Uterus (tissue), 4 donors: ENCODE measurements around the gene OTOS. TPM values are rescaled to one million over a fixed set of nuclear protein-coding genes. Genes with fewer than 3 reads are reported as not detected.

ENCODE experiments used
- DNase-seq, 2 donors: peaks; one replicate each; pipeline ENCODE4 v3.0.0-alpha.2; 2019 to 2020
- H3K27ac ChIP-seq, 2 donors: fragments of 200-600 bp; sonication (generic); 1 replicate in 1 of 2; 2 replicates in 1 of 2; pipeline ENCODE4 v1.5.1; 2016 to 2018
- H3K27me3 ChIP-seq, 2 donors: fragments of 200-600 bp; sonication (generic); one replicate each; pipeline ENCODE4 v1.5.1; 2018 to 2019; ENCODE audit warnings: control low read depth in 1 of 2
- H3K36me3 ChIP-seq, 2 donors: fragments of 200-600 bp; sonication (generic); one replicate each; pipeline ENCODE4 v1.5.1; 2019; ENCODE audit warnings: control low read depth in 1 of 2
- H3K4me1 ChIP-seq, 2 donors: fragments of 200-600 bp; sonication (generic); one replicate each; pipeline ENCODE4 v1.5.1; 2018 to 2019; ENCODE audit warnings: control low read depth in 1 of 2
- H3K4me3 ChIP-seq, 2 donors: fragments of 200-600 bp; sonication (generic); 1 replicate in 1 of 2; 2 replicates in 1 of 2; pipeline ENCODE4 v1.5.1; 2018 to 2019; ENCODE audit warnings: mild to moderate bottlenecking in 1 of 2
- H3K9me3 ChIP-seq, 2 donors: fragments of 200-600 bp; sonication (generic); one replicate each; pipeline ENCODE4 v1.5.1; 2019; ENCODE audit warnings: control low read depth in 1 of 2
- POLR2A ChIP-seq, 2 donors: fragments of 450-650 bp; IDR thresholded peaks; one replicate each; pipeline ENCODE4 v1.6.1; 2016; ENCODE audit warnings: antibody characterized with exemption in 2 of 2, mild to moderate bottlenecking in 1 of 2, moderate library complexity in 1 of 2
- intact Hi-C: fragments of 100-400 bp; cut with DNase I; formaldehyde crosslinking; loops from one replicate; pipeline ENCODE4 v1.15.1; 2023; ENCODE audit warnings: low total_unique reads
- total RNA-seq, 4 donors: library from RNA; depleted of rRNA in 3 of 4; stranded (reverse); fragments of >200 nt in 3 of 4; gene quantifications; one replicate each; pipeline versions ENCODE4 v1.1.0 to v1.2.4, GENCODE V29; 2014 to 2023
- TF ChIP-seq, protein P1 (sequence below), 4 experiments: fragments of 200-600 bp in 2 of 4; fragments of 450-650 bp in 2 of 4; sonication (generic) in 2 of 4; IDR thresholded peaks; one replicate each; pipeline ENCODE4 v1.5.1; 2016 to 2019; ENCODE audit warnings: antibody characterized with exemption in 4 of 4, mild to moderate bottlenecking in 2 of 4, moderate library complexity in 1 of 4
- donor health status: DM: yes; HTN: yes; CAD: no.

OTOS gene
- total RNA-seq, 4 donors from 2014 or later: not detected

DNA sequence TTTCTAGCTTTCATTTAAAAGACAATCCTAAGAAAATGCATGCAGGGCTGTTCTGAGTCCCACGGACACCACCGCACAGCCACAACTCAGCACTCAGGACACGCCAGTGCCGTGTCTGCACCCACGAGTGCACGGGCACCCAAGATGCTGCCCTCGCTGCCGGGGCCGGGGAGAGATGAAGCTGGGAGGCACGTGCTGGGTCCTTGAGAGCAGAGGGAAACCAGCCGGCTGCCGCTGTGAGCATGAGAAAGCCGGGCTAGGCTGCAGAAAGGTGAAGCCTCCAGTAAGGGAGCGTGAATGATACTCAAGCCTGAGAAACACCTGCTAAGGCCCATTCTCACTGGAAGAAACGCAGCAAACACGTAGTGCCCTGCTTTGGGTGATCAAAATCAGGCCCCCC, 9.2 kb downstream of the OTOS start:
- Histone ChIP-seq H3K36me3 (no peaks in the 10 kb centered on the region), H3K9me3 (no peaks in the 10 kb centered on the region), H3K27ac (no peak overlapping the region), H3K4me3 (no peak overlapping the region), H3K4me1 (peaks cover 0 to 12% of the 10 kb centered on the region in 2 donors), H3K27me3 (no peaks in the 10 kb centered on the region)
- intact Hi-C loops: no loop called here
- TF ChIP-seq, protein P1, sequence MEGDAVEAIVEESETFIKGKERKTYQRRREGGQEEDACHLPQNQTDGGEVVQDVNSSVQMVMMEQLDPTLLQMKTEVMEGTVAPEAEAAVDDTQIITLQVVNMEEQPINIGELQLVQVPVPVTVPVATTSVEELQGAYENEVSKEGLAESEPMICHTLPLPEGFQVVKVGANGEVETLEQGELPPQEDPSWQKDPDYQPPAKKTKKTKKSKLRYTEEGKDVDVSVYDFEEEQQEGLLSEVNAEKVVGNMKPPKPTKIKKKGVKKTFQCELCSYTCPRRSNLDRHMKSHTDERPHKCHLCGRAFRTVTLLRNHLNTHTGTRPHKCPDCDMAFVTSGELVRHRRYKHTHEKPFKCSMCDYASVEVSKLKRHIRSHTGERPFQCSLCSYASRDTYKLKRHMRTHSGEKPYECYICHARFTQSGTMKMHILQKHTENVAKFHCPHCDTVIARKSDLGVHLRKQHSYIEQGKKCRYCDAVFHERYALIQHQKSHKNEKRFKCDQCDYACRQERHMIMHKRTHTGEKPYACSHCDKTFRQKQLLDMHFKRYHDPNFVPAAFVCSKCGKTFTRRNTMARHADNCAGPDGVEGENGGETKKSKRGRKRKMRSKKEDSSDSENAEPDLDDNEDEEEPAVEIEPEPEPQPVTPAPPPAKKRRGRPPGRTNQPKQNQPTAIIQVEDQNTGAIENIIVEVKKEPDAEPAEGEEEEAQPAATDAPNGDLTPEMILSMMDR (IDR thresholded peaks at IDR 0.05): no peak
- no peak for TF ChIP-seq POLR2A (IDR thresholded peaks at IDR 0.05)
- no peak for DNase-seq

- Histone ChIP-seq H3K4me1 (peaks cover 0 to 12% of the 10 kb centered on the region in 2 donors), H3K9me3 (no peaks in the 10 kb centered on the region), H3K27me3 (no peaks in the 10 kb centered on the region), H3K27ac (no peak overlapping the region), H3K36me3 (no peaks in the 10 kb centered on the region), H3K4me3 (no peak overlapping the region)
- no peak for DNase-seq
- TF ChIP-seq POLR2A (IDR thresholded peaks at IDR 0.05): no peak
- TF ChIP-seq, protein P1 (IDR thresholded peaks at IDR 0.05): no peak
- intact Hi-C loops: no loop called here
Measured at GRCh38 chr2:240130393-240131195, 9.9 kb downstream of the OTOS start.

DNA sequence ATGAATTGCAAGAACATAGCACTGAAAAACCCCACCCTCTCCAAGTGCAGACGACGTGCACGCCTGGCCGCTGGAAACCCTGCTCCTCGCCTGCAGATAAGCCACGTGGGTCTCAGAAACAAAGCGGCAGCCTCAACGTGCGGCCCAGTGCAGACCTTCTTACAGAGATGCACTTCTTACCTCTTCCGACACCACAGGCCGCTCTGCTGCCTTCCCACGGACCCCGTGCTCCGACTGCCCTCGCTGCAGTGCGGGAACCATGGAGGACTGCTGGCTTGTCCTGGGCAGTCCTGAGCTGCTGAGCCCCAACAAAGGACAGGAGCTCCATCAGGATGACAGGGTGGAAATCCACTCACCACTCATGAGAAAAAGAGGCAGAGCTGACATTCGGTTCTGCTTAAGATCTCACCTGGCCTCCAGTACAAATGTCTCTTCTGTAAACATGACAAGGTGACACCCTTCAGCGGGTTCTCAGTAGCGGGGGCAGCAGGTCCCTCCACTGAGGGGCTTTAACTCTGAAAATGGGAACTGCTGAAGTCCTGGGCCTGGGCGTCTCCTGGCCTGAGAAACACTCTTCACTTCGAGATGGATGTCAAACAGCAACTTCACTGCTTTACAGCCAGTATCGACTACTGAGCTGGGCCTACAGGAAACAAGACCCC, 10.6 kb downstream of the OTOS start:
- TF ChIP-seq POLR2A (IDR thresholded peaks at IDR 0.05): no peak
- TF ChIP-seq, protein P1 (IDR thresholded peaks at IDR 0.05): no peak
- DNase-seq: no peak
- Histone ChIP-seq H3K36me3 (no peaks in the 10 kb centered on the region), H3K9me3 (no peaks in the 10 kb centered on the region), H3K27ac (no peak overlapping the region), H3K27me3 (no peaks in the 10 kb centered on the region), H3K4me3 (no peak overlapping the region), H3K4me1 (peaks cover 0 to 4% of the 10 kb centered on the region in 2 donors)
- intact Hi-C loops: no loop called here

- no peak for TF ChIP-seq POLR2A (IDR thresholded peaks at IDR 0.05)
- TF ChIP-seq, protein P1 (IDR thresholded peaks at IDR 0.05): no peak
- H3K4me3 ChIP-seq: no peak overlapping the region
- H3K36me3 ChIP-seq: no peaks in the 10 kb centered on the region
- H3K27me3 ChIP-seq: no peaks in the 10 kb centered on the region
- no peak overlapping the region for H3K27ac ChIP-seq
- H3K9me3 ChIP-seq: no peaks in the 10 kb centered on the region
- H3K4me1 ChIP-seq: no peaks in the 10 kb centered on the region
- DNase-seq: no peak
- intact Hi-C loops: no loop called here
Measured at GRCh38 chr2:240129311-240129710, 11.1 kb downstream of the OTOS start.

GRCh38 chr2:240128608-240129145, 11.8 kb downstream of the OTOS start:
- Histone ChIP-seq H3K27me3 (no peaks in the 10 kb centered on the region), H3K4me3 (no peak overlapping the region), H3K9me3 (no peaks in the 10 kb centered on the region), H3K4me1 (no peaks in the 10 kb centered on the region), H3K36me3 (no peaks in the 10 kb centered on the region), H3K27ac (no peak overlapping the region)
- TF ChIP-seq POLR2A (IDR thresholded peaks at IDR 0.05): no peak
- TF ChIP-seq, protein P1 (IDR thresholded peaks at IDR 0.05): no peak
- intact Hi-C loops: no loop called here
- no peak for DNase-seq
